Measurements from ENCODE around the gene GALNT18.

DNA sequence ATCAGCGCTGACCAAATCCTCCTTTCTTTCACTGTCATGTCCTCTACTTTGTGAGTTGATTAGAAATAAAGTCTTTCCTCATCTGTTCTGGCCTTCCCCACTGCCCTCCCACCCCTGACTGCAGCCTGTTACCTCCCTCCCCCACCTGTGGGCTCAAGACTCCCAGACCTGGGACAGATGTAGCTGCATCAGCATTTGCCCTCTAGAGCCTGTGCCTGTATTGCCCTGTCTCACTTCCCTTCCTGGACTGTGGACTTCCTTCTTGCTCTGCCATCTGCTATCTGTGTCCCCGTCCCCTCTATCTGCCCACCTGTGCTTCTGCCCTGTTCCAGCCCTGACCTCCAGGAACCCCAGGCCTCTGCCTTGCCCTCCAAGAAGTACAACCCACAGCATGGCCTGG lies 122.5 kb downstream of the GALNT18 start:
- TF ChIP-seq, protein P1, sequence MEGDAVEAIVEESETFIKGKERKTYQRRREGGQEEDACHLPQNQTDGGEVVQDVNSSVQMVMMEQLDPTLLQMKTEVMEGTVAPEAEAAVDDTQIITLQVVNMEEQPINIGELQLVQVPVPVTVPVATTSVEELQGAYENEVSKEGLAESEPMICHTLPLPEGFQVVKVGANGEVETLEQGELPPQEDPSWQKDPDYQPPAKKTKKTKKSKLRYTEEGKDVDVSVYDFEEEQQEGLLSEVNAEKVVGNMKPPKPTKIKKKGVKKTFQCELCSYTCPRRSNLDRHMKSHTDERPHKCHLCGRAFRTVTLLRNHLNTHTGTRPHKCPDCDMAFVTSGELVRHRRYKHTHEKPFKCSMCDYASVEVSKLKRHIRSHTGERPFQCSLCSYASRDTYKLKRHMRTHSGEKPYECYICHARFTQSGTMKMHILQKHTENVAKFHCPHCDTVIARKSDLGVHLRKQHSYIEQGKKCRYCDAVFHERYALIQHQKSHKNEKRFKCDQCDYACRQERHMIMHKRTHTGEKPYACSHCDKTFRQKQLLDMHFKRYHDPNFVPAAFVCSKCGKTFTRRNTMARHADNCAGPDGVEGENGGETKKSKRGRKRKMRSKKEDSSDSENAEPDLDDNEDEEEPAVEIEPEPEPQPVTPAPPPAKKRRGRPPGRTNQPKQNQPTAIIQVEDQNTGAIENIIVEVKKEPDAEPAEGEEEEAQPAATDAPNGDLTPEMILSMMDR (conservative IDR thresholded peaks at IDR 0.05; ENCODE audit: low read depth in 2 of 2) = no peak
- TF ChIP-seq, protein P2, sequence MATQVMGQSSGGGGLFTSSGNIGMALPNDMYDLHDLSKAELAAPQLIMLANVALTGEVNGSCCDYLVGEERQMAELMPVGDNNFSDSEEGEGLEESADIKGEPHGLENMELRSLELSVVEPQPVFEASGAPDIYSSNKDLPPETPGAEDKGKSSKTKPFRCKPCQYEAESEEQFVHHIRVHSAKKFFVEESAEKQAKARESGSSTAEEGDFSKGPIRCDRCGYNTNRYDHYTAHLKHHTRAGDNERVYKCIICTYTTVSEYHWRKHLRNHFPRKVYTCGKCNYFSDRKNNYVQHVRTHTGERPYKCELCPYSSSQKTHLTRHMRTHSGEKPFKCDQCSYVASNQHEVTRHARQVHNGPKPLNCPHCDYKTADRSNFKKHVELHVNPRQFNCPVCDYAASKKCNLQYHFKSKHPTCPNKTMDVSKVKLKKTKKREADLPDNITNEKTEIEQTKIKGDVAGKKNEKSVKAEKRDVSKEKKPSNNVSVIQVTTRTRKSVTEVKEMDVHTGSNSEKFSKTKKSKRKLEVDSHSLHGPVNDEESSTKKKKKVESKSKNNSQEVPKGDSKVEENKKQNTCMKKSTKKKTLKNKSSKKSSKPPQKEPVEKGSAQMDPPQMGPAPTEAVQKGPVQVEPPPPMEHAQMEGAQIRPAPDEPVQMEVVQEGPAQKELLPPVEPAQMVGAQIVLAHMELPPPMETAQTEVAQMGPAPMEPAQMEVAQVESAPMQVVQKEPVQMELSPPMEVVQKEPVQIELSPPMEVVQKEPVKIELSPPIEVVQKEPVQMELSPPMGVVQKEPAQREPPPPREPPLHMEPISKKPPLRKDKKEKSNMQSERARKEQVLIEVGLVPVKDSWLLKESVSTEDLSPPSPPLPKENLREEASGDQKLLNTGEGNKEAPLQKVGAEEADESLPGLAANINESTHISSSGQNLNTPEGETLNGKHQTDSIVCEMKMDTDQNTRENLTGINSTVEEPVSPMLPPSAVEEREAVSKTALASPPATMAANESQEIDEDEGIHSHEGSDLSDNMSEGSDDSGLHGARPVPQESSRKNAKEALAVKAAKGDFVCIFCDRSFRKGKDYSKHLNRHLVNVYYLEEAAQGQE (IDR thresholded peaks at IDR 0.05; ENCODE audit: unreplicated experiment) = no peak
- TF ChIP-seq ZNF331 (CRISPR knock-in tag; IDR thresholded peaks at IDR 0.05; ENCODE audit: low read depth) (no peak), EZH2phosphoT487 (IDR thresholded peaks at IDR 0.05; ENCODE audit: unreplicated experiment) (no peak), EZH2 (IDR thresholded peaks at IDR 0.05; ENCODE audit: low read depth, unreplicated experiment) (no peak), ZNF114 (CRISPR knock-in tag; IDR thresholded peaks at IDR 0.05) (no peak)
